Lower leg skin (tissue), 3 donors: Measurements from ENCODE around the gene TULP1.

ENCODE experiments used
- CTCF ChIP-seq, 3 donors: fragments of 450-650 bp; IDR thresholded peaks; one replicate each; pipeline ENCODE4 v1.5.1; 2016; ENCODE audit warnings: antibody characterized with exemption in 3 of 3, mild to moderate bottlenecking in 3 of 3, moderate library complexity in 2 of 3
- POLR2A ChIP-seq, 2 donors: fragments of 450-650 bp; IDR thresholded peaks; one replicate each; pipeline ENCODE4 v1.6.1; 2016 to 2017; ENCODE audit warnings: antibody characterized with exemption in 2 of 2, mild to moderate bottlenecking in 1 of 2, moderate library complexity in 1 of 2

GRCh38 chr6:35547676-35548075 lies 35.0 kb upstream of the TULP1 start:
- no peak for TF ChIP-seq CTCF (IDR thresholded peaks at IDR 0.05)
- no peak for TF ChIP-seq POLR2A (IDR thresholded peaks at IDR 0.05)
